Fibroblast of lung (primary cell): Measurements from ENCODE around the gene CNTNAP4. TPM values are rescaled to one million over a fixed set of nuclear protein-coding genes. Genes with fewer than 3 reads are reported as not detected.

Source experiments
- DNase-seq, 2 donors: peaks; one replicate each; pipeline versions ENCODE4 v3.0.0 to v3.0.0-alpha.2; 2010; ENCODE audit warnings: low read depth in 2 of 2
- H2AFZ ChIP-seq: 2 replicates; pipeline ENCODE4 v1.5.1; 2012; ENCODE audit warnings: low read length, control low read depth, inconsistent platforms
- H3K27ac ChIP-seq: 2 replicates; pipeline ENCODE4 v1.5.1; 2011; ENCODE audit warnings: low read length, control low read depth; ENCODE audit not compliant: insufficient read depth
- H3K27me3 ChIP-seq: 2 replicates; pipeline ENCODE4 v1.5.1; 2011; ENCODE audit warnings: mild to moderate bottlenecking, low read length; ENCODE audit not compliant: control insufficient read depth, insufficient read depth
- H3K36me3 ChIP-seq: 2 replicates; pipeline ENCODE4 v1.5.1; 2011; ENCODE audit warnings: low read length; ENCODE audit not compliant: control insufficient read depth, insufficient read depth
- H3K4me1 ChIP-seq: 2 replicates; pipeline ENCODE4 v1.5.1; 2011; ENCODE audit warnings: low read length; ENCODE audit not compliant: control insufficient read depth, insufficient read depth; ENCODE audit errors: extremely low read depth
- H3K4me2 ChIP-seq: 2 replicates; pipeline ENCODE4 v1.5.1; 2011; ENCODE audit warnings: low read length, control low read depth; ENCODE audit not compliant: insufficient read depth; ENCODE audit errors: extremely low read depth
- H3K4me3 ChIP-seq, 4 experiments: fragments of 200-600 bp in 1 of 4; sonication (generic) in 1 of 4; replicated peaks in 1 of 4; 2 replicates each; pipeline ENCODE4 v1.5.1; 2011 to 2016; ENCODE audit warnings: low read length in 4 of 4, low read depth in 3 of 4, mild to moderate bottlenecking in 3 of 4, control low read depth in 2 of 4, inconsistent platforms in 1 of 4, mixed read lengths in 1 of 4; ENCODE audit not compliant: insufficient read depth in 1 of 4; ENCODE audit errors: control extremely low read depth in 1 of 4
- H3K79me2 ChIP-seq: 2 replicates; pipeline ENCODE4 v1.5.1; 2012; ENCODE audit warnings: mild to moderate bottlenecking, low read length, inconsistent platforms; ENCODE audit not compliant: control insufficient read depth, insufficient read depth
- H3K9ac ChIP-seq: 2 replicates; pipeline ENCODE4 v1.5.1; 2011; ENCODE audit warnings: mild to moderate bottlenecking, low read length, control low read depth; ENCODE audit not compliant: insufficient read depth
- H3K9me3 ChIP-seq: 2 replicates; pipeline ENCODE4 v1.5.1; 2012; ENCODE audit warnings: low read depth, low read length; ENCODE audit not compliant: control insufficient read depth, insufficient read depth
- H4K20me1 ChIP-seq: 2 replicates; pipeline ENCODE4 v1.5.1; 2011; ENCODE audit warnings: low read length; ENCODE audit not compliant: control insufficient read depth, insufficient read depth; ENCODE audit errors: extremely low read depth
- CTCF ChIP-seq, 2 donors: IDR thresholded peaks in 1 of 2; conservative IDR thresholded peaks in 1 of 2; 1 replicate in 1 of 2; 2 replicates in 1 of 2; pipeline ENCODE4 v1.5.1; 2011 to 2012; ENCODE audit warnings: low read length in 2 of 2, control low read depth in 1 of 2, inconsistent platforms in 1 of 2, low read depth in 1 of 2, mild to moderate bottlenecking in 1 of 2
- EZH2 ChIP-seq: IDR thresholded peaks from 2 replicates; pipeline ENCODE4 v1.5.1; 2012; ENCODE audit warnings: low read length, control low read depth, mild to moderate bottlenecking; ENCODE audit errors: missing control alignments
- polyA plus RNA-seq, 2 donors: library from polyadenylated mRNA; depleted of rRNA in 1 of 2; stranded (reverse) in 1 of 2; unstranded in 1 of 2; fragments of >200 nt; gene quantifications; 2 replicates each; pipeline ENCODE4 v1.2.1, GENCODE V29; 2011 to 2012; ENCODE audit warnings: missing spikeins in 1 of 2
- total RNA-seq: library from RNA; depleted of rRNA; stranded (reverse); fragments of >200 nt; gene quantifications from 2 replicates; pipeline ENCODE4 v1.2.1, GENCODE V29; 2014

CNTNAP4 gene
- total and polyA plus RNA-seq, 2 donors (not counting 1 experiment from before 2014, with no cell fraction given): not detected

GRCh38 chr16:76576526-76576925 lies 299.3 kb downstream of the CNTNAP4 start:
- Histone ChIP-seq H3K4me2 (no peak overlapping the region), H2AFZ (no peak overlapping the region), H3K4me3 (no peak overlapping the region), H3K79me2 (no peaks in the 10 kb centered on the region), H3K9ac (no peak overlapping the region), H3K36me3 (no peaks in the 10 kb centered on the region), H3K9me3 (no peaks in the 10 kb centered on the region), H3K27ac (no peak overlapping the region), H3K27me3 (no peaks in the 10 kb centered on the region), H4K20me1 (no peaks in the 10 kb centered on the region), H3K4me1 (no peaks in the 10 kb centered on the region)
- TF ChIP-seq CTCF (conservative IDR thresholded peaks at IDR 0.05 in 1 of 2, IDR thresholded peaks at IDR 0.05 in 1 of 2; ENCODE audit: low read depth in 1 of 2, low read length in 2 of 2) (no peak), EZH2 (no peak)
- DNase-seq: no peak

GRCh38 chr16:76577003-76577402 lies 299.8 kb downstream of the CNTNAP4 start:
- H3K4me2 ChIP-seq: no peak overlapping the region
- H3K36me3 ChIP-seq: no peaks in the 10 kb centered on the region
- no peaks in the 10 kb centered on the region for H3K79me2 ChIP-seq
- no peak overlapping the region for H2AFZ ChIP-seq
- TF ChIP-seq EZH2 (no peak), CTCF (conservative IDR thresholded peaks at IDR 0.05 in 1 of 2, IDR thresholded peaks at IDR 0.05 in 1 of 2; ENCODE audit: low read depth in 1 of 2, low read length in 2 of 2) (no peak)
- no peak overlapping the region for H3K27ac ChIP-seq
- no peaks in the 10 kb centered on the region for H3K27me3 ChIP-seq
- H4K20me1 ChIP-seq: no peaks in the 10 kb centered on the region
- DNase-seq: no peak
- H3K4me3 ChIP-seq: no peak overlapping the region
- H3K9me3 ChIP-seq: no peaks in the 10 kb centered on the region
- no peaks in the 10 kb centered on the region for H3K4me1 ChIP-seq
- no peak overlapping the region for H3K9ac ChIP-seq

GRCh38 chr16:76579277-76579922 lies 302.2 kb downstream of the CNTNAP4 start:
- H3K4me3 ChIP-seq: no peak overlapping the region
- DNase-seq: no peak
- H3K9me3 ChIP-seq: no peaks in the 10 kb centered on the region
- no peak overlapping the region for H2AFZ ChIP-seq
- TF ChIP-seq CTCF (conservative IDR thresholded peaks at IDR 0.05 in 1 of 2, IDR thresholded peaks at IDR 0.05 in 1 of 2; ENCODE audit: low read depth in 1 of 2, low read length in 2 of 2) (no peak), EZH2 (no peak)
- no peaks in the 10 kb centered on the region for H3K27me3 ChIP-seq
- H3K4me2 ChIP-seq: no peak overlapping the region
- H4K20me1 ChIP-seq: no peaks in the 10 kb centered on the region
- H3K36me3 ChIP-seq: no peaks in the 10 kb centered on the region
- no peaks in the 10 kb centered on the region for H3K79me2 ChIP-seq
- no peak overlapping the region for H3K9ac ChIP-seq
- H3K27ac ChIP-seq: no peak overlapping the region
- H3K4me1 ChIP-seq: no peaks in the 10 kb centered on the region
